LNCaP clone FGC (cell line): Measurements from ENCODE around the gene PLD1.

Experiments used
- DNase-seq: peaks from one replicate; pipeline ENCODE4 v3.0.0-alpha.2; 2011; ENCODE audit warnings: low read depth
- H3K4me3 ChIP-seq: 2 replicates; pipeline ENCODE4 v1.5.1; 2011; ENCODE audit warnings: mild to moderate bottlenecking, low read depth, low read length, control low read depth
- TF ChIP-seq, protein P1 (sequence below): IDR thresholded peaks from 2 replicates; pipeline ENCODE4 v1.5.1; 2012; ENCODE audit warnings: mild to moderate bottlenecking; ENCODE audit not compliant: control insufficient read depth, insufficient read depth; ENCODE audit errors: extremely low read depth

Gene PLD1

DNA sequence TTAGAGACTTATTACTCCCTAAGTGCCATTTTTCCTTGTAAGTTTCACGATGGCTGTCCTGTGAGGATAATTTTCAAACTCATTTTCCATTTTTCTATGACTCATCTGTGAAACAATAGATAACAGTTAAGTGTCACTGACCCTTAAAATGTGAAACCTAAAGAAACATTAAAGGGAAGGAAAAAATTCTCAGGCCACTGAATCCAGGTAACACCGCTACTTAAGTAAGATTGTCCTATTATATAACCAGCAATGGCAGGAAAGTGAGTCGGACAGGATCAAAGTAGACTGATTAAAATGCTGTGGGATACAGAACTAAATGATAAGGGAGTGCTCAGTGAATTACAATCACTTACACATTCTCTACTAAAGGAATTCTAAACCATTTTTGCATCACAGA is 12.4 kb downstream of the PLD1 start:
- TF ChIP-seq, protein P1, sequence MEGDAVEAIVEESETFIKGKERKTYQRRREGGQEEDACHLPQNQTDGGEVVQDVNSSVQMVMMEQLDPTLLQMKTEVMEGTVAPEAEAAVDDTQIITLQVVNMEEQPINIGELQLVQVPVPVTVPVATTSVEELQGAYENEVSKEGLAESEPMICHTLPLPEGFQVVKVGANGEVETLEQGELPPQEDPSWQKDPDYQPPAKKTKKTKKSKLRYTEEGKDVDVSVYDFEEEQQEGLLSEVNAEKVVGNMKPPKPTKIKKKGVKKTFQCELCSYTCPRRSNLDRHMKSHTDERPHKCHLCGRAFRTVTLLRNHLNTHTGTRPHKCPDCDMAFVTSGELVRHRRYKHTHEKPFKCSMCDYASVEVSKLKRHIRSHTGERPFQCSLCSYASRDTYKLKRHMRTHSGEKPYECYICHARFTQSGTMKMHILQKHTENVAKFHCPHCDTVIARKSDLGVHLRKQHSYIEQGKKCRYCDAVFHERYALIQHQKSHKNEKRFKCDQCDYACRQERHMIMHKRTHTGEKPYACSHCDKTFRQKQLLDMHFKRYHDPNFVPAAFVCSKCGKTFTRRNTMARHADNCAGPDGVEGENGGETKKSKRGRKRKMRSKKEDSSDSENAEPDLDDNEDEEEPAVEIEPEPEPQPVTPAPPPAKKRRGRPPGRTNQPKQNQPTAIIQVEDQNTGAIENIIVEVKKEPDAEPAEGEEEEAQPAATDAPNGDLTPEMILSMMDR = no peak
- no peak overlapping the region for H3K4me3 ChIP-seq
- no peak for DNase-seq

DNA sequence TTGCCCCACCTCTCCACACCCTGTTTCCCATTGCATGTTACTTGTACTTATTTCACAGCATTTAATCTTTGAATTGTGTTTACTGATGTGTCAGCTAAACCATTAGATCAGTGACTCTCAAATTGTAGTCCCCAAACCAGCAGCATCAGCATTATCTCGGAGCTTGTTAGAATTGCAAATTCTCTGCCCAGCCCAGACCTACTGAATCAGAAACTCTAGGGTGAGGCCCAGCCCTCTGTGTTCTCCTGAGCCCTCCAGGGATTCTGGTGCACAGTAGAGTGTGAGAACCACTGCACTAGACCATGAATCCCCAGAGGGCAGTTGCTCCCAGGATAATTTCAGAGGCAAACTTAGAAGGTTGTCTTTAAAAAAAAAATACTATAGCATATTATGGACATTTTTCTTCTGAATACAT is 13.0 kb downstream of the PLD1 start:
- H3K4me3 ChIP-seq = no peak overlapping the region
- DNase-seq = no peak
- TF ChIP-seq, protein P1 = no peak

DNA sequence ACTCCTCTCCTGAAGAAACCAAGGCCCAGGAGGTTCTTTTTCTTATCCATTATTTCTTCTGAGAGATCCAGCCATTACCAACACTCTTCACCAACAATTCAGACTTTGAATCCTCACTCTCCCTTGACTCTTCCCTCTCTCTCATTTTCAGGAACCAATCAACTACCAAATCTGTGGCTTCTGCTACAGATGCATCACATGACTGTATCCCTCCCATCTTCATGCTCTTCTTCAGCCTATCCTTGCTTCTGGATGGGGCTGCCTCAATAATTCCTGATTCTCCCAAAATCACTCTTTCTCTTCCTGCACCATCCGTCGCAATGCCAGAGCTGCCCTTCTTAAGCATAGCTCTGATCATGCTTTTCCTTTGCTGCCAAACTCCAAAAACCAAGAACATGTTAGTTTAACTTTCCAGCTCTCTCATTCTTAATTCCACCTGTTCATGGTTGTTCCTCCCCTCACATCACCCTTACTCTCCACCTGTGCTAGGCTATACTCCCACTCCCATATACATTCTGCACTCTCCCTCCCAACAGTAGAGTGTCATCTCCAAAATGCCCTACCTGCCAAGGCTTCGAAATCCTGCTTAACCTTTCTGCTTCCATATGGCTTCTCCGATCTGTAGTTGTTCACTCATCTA is 13.5 kb downstream of the PLD1 start:
- H3K4me3 ChIP-seq = no peak overlapping the region
- DNase-seq = no peak
- TF ChIP-seq, protein P1 = no peak

DNA sequence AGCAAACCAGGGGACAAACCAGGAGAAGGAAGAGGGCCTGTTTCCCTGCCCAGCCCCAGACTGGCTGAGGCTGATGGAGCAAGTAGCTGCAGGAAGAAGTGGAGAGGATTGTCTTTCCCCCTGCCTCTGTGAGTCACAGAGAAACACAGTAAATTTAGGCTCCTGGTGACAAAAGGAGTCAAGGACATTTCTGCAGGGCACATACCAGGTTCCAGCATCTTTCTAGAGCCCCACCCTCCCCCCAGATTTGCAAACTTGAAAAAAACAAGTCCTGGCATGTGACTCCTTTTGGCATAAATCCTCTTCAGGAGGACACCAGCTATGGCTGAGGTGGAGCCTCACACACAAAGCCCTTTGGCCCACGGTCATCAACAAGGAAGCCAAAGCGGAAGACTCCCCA is 17.8 kb downstream of the PLD1 start:
- TF ChIP-seq, protein P1 = no peak
- no peak for DNase-seq
- H3K4me3 ChIP-seq = no peak overlapping the region

DNA sequence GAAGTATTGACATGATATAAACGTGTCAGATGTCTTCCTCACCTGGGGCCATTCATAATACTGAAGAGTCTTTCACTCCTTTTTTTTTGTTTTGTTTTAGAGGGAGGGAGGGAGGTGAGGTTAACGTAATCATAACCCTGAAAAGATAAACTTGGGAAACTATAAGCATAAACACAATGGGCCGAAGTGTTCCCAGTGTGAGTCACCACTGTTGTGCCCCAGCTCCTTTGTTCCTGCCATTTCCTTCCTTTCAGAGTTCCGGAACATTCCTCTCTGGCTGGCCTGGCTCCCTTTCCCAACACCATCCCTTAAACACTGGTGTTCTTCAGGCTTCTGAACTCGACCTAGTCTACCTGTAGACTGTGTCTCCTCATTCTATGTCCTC is 18.6 kb downstream of the PLD1 start:
- DNase-seq = no peak
- no peak overlapping the region for H3K4me3 ChIP-seq
- TF ChIP-seq, protein P1 = no peak

DNA sequence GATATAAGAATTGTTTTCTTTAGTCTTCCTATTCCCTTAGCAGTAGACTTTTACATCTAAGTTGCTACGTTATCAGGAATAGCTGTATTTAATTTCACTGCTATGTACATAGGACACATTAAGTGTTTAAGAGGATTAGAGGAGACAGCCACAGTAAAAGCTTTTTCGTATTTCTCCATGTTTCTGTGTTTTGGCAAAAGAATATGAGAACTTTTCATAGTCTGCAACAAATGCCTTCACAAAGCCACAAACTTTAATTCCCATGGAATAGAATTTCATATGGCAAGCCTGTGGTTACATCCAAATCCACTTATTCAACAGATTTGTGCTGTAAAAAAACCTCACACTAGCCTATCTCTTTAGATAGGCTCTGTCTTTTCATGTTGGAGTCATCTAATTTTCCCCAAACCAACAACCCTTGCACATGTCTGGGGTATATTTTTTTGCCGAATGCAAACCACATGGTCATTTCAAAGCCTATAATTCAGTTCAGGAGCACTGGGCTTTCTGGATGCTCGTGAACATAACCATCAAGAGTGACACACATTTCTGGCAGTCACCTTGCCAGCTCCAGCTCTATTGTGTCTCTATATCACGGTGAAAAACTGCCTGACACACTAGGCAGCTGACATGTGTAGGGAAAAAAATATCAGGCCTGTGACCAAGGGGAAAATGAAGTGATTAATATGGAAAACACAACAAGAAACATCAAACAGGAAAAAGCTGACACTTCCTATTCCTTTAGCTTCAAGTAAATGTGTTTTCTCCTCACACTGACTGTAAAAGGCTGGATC is 19.2 kb downstream of the PLD1 start:
- DNase-seq = no peak
- no peak overlapping the region for H3K4me3 ChIP-seq
- TF ChIP-seq, protein P1 = no peak

DNA sequence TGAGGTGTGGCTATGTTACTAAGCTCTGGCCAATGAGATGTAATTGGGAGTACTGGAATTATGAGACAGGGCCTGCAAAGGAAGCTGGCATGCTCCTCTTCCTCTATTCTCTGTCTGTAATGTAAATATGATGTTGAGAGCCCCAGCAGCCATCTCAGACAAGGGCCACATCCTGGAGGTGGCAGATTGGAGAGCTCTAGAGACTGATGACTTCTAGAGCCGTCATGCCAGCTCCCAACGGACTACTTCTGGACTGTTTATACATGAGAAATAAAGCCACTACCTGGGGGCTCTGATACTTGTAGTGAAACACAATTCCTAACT is 19.7 kb downstream of the PLD1 start:
- no peak for DNase-seq
- TF ChIP-seq, protein P1 = no peak

More for the DNA sequence above, 19.7 kb downstream of the PLD1 start:
- no peak overlapping the region for H3K4me3 ChIP-seq
